RWPE2 (cell line): ENCODE results near the gene MTFR1L.
A peak's percentile ranks its signal among the peaks of the same experiment; 100 is the strongest.

Source experiments
- ATAC-seq: fragments of 200-7000 bp; cut with Tn5 transposase; 3 replicates; pipeline ENCODE4 v1.9.1; 2021; ENCODE audit warnings: low read depth
- DNase-seq: peaks from one replicate; pipeline ENCODE4 v3.0.0-alpha.2; 2020; ENCODE audit warnings: low spot score
- H3K27ac ChIP-seq: fragments of 450-650 bp; 2 replicates; pipeline ENCODE4 v1.5.1; 2017; ENCODE audit warnings: mild to moderate bottlenecking; ENCODE audit not compliant: poor library complexity, severe bottlenecking
- H3K27me3 ChIP-seq: fragments of 250-450 bp; sonication (Bioruptor Pico); 2 replicates; pipeline ENCODE4 v1.5.1; 2021; ENCODE audit warnings: mild to moderate bottlenecking, moderate library complexity; ENCODE audit not compliant: insufficient read depth, poor library complexity, severe bottlenecking
- H3K36me3 ChIP-seq: fragments of 250-450 bp; sonication (Bioruptor Pico); 2 replicates; pipeline ENCODE4 v1.5.1; 2020; ENCODE audit warnings: low read depth, mild to moderate bottlenecking, moderate library complexity
- H3K4me1 ChIP-seq: fragments of 250-450 bp; sonication (Bioruptor Pico); 2 replicates; pipeline ENCODE4 v1.5.1; 2021; ENCODE audit warnings: mild to moderate bottlenecking, moderate library complexity; ENCODE audit not compliant: insufficient read depth, poor library complexity, severe bottlenecking
- H3K4me3 ChIP-seq: fragments of 250-450 bp; sonication (Bioruptor Pico); 2 replicates; pipeline ENCODE4 v1.5.1; 2021; ENCODE audit warnings: mild to moderate bottlenecking, moderate library complexity; ENCODE audit not compliant: severe bottlenecking
- H3K9me3 ChIP-seq: fragments of 250-450 bp; sonication (Bioruptor Pico); 2 replicates; pipeline ENCODE4 v1.5.1; 2021; ENCODE audit warnings: mild to moderate bottlenecking, moderate library complexity; ENCODE audit not compliant: severe bottlenecking
- TF ChIP-seq, protein P1 (sequence below): fragments of 450-650 bp; IDR thresholded peaks from one replicate; pipeline ENCODE4 v1.5.1; 2017; ENCODE audit warnings: mild to moderate bottlenecking, moderate library complexity; ENCODE audit not compliant: poor library complexity, severe bottlenecking

The MTFR1L gene

GRCh38 chr1:25854554-25854953 lies 34.8 kb downstream of the MTFR1L start:
- Histone ChIP-seq H3K27me3 (no peaks in the 10 kb centered on the region), H3K4me1 (peaks cover 6% of the 10 kb centered on the region), H3K36me3 (peaks cover 39% of the 10 kb centered on the region), H3K9me3 (no peaks in the 10 kb centered on the region), H3K27ac (no peak overlapping the region), H3K4me3 (no peak overlapping the region)
- TF ChIP-seq, protein P1, sequence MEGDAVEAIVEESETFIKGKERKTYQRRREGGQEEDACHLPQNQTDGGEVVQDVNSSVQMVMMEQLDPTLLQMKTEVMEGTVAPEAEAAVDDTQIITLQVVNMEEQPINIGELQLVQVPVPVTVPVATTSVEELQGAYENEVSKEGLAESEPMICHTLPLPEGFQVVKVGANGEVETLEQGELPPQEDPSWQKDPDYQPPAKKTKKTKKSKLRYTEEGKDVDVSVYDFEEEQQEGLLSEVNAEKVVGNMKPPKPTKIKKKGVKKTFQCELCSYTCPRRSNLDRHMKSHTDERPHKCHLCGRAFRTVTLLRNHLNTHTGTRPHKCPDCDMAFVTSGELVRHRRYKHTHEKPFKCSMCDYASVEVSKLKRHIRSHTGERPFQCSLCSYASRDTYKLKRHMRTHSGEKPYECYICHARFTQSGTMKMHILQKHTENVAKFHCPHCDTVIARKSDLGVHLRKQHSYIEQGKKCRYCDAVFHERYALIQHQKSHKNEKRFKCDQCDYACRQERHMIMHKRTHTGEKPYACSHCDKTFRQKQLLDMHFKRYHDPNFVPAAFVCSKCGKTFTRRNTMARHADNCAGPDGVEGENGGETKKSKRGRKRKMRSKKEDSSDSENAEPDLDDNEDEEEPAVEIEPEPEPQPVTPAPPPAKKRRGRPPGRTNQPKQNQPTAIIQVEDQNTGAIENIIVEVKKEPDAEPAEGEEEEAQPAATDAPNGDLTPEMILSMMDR, result no peak
- DNase-seq (no peak), ATAC-seq (no peak)

DNA sequence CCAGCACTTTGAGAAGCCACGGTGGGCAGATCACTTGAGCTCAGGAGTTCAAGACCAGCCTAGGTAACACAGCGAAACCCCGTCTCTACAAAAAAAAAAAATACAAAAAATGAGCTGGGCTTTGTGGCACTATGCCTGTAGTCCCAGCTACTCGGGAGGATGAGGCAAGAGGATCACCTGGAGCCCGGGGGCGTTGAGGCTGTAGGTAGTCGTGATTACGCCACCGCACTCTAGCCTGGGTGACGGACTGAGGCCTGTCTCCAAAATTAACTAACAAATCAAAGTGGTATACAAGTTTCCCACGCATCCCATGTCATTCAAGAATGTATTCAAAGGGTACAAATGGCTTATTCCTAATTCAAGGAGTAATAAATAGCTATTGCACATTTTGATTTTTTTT lies 37.1 kb downstream of the MTFR1L start:
- Histone ChIP-seq H3K9me3 (peaks cover 1% of the 10 kb centered on the region), H3K36me3 (peaks cover 20% of the 10 kb centered on the region; the same call in 1 of the 2 replicates), H3K4me3 (no peak overlapping the region), H3K27ac (no peak overlapping the region), H3K27me3 (no peaks in the 10 kb centered on the region), H3K4me1 (peaks cover 14% of the 10 kb centered on the region)
- no peak for DNase-seq
- TF ChIP-seq, protein P1, result no peak
- ATAC-seq, result no peak

- H3K27ac ChIP-seq, result peak overlapping the region; percentile 60
- ATAC-seq, result peak; percentile 33
- H3K27me3 ChIP-seq, result no peaks in the 10 kb centered on the region
- TF ChIP-seq, protein P1, result no peak
- H3K36me3 ChIP-seq, result peaks cover 20% of the 10 kb centered on the region
- H3K4me1 ChIP-seq, result peaks cover 14% of the 10 kb centered on the region
- DNase-seq, result no peak
- H3K4me3 ChIP-seq, result peak overlapping the region; percentile 90
- peaks cover 1% of the 10 kb centered on the region for H3K9me3 ChIP-seq
These were observed 38.7 kb downstream of the MTFR1L start for GRCh38 chr1:25858494-25858893.

GRCh38 chr1:25858906-25859789 lies 39.4 kb downstream of the MTFR1L start, which contains the start of gene AUNIP:
TSS of gene AUNIP (minus strand) at chr1:25859457. CDS start at chr1:25859357, 100 bp downstream.
- Histone ChIP-seq H3K4me3 (peak within 1 kb of the TSS; percentile 90), H3K9me3 (peaks cover 1% of the 10 kb centered on the region), H3K27ac (peak within 1 kb of the TSS; percentile 60), H3K36me3 (peaks cover 20% of the 10 kb centered on the region), H3K27me3 (no peaks in the 10 kb centered on the region), H3K4me1 (peaks cover 14% of the 10 kb centered on the region)
- TF ChIP-seq, protein P1, result no peak
- DNase-seq, result peak; percentile 83
- peak; percentile 81 for ATAC-seq
